Measurements from ENCODE around the gene LBHD2. TPM values are rescaled to one million over a fixed set of nuclear protein-coding genes. Genes with fewer than 3 reads are reported as not detected.

Gene LBHD2
- total RNA-seq (2014; rRNA removed; shearing (Covaris generic)): not detected in 2 replicates

GRCh38 chr14:103084021-103084919 is at the start of gene LBHD2:
Gene LBHD2, plus strand, starts transcription at chr14:103084210. Its CDS starts 1,803 bp downstream, at chr14:103086013.

GRCh38 chr14:103057372-103058163 is 26.4 kb upstream of the LBHD2 start, which contains the start of gene CDC42BPB:
Gene CDC42BPB, minus strand, starts transcription at chr14:103057549. Its CDS starts 376 bp downstream, at chr14:103057173.

DNA sequence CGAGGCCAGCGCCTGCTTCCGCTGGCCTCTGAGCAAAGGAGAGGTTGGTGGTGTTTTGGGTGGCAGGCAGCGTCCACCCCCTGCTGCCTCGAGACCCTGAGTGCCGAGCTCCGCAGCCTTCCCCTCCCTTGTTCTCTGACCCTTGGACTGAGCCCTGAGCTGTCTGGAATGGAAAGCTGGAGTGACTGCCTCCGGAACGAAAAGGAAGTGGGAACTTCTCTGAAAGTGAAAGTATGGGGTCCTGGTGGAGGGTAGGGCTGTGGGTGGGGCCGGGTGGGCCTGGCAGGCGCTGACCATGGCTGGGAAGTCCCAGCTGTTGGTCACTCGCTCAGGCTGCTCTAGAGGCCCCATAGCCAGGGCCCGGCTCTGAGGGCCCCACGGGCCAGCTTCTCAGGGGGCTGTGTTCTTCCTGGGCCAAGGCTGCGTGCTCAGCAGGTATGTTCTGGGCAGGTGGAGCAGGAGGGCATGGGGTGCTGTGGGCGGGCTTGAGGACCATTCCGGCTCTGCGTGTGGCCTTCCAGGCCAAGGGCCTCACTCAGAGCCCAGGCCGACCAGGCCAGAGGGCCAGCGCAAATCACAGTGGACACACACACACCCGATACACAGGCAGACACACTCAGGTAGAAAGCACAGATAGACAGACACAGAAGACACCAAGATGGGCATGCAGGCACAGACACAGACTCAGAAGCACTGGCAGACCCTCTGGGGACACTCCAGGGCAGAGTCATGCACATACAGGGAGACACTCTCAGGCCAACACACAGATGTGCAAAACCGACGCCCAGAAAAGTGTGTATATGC is 10.6 kb downstream of the LBHD2 start, which contains the start of gene EXOC3L4:
Gene EXOC3L4, plus strand, starts transcription at position 320 of the 804 bp plus-strand sequence. CDS start 5,495 bp downstream, outside the sequence.

DNA sequence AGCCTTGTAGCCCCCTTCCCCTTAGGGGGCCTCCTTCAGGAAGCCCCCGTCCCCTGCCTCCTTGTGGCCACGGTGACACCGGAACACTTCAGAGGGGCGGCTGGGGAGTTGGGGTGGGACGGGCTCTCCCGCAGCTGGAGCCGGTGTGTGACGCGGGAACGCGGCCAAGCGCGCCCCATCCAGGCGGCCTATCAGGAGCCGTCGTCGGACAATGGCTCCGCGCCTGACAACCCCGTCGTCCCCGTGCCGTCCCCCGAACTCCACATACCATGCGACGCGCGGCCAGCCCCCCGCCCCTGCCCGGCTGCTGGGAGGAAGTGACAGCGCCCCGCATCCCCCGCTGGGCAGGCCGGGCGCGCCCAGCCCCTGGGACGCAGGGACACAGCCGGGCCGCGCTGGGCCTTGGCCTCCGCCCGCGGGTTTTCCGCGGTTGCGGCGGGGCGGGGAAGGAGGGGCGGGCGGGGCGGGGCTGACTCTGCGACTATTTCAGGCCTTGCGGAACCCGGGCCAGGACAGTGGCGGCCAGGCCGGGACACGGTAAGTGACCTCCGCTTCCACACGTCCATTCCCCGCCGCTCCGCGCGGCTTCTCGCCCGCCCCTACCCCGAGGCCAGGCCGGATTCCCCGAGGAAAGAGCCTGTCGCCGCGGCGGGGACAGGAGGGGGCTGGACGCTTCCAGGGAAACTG is 39.1 kb downstream of the LBHD2 start, which contains the start of gene TNFAIP2:
Gene TNFAIP2, plus strand, starts transcription at position 515 of the 687 bp plus-strand sequence. CDS start 2,997 bp downstream, outside the sequence.

Other genes with a start within 250 kb of the LBHD2 start
- gene AMN, start 161.5 kb upstream of the LBHD2 start, total RNA-seq (2014; rRNA removed; shearing (Covaris generic)): not detected in 2 replicates
- 24.4 and 41.4 TPM in 2 replicates for gene CDC42BPB, start 26.7 kb upstream of the LBHD2 start, total RNA-seq (2014; rRNA removed; shearing (Covaris generic))
- gene EXOC3L4, start 10.5 kb downstream of the LBHD2 start, total RNA-seq (2014; rRNA removed; shearing (Covaris generic)): 0.29 TPM in 1 of 2 replicates, not detected in the other
- gene TNFAIP2, start 39.3 kb downstream of the LBHD2 start, total RNA-seq (2014; rRNA removed; shearing (Covaris generic)): 40.2 and 46.0 TPM in 2 replicates

All from A375 (cell line).